ENCODE data around the gene NDUFV3.

GRCh38 chr21:42844411-42845113 lies 48.5 kb upstream of the NDUFV3 start:
- TF ChIP-seq YY1 (IDR thresholded peaks at IDR 0.05; ENCODE audit: insufficient read depth, insufficient read length), result no peak
- TF ChIP-seq SUZ12 (IDR thresholded peaks at IDR 0.05; ENCODE audit: extremely low read depth, insufficient read depth, insufficient read length), result no peak
- no peak for TF ChIP-seq ZNF274 (IDR thresholded peaks at IDR 0.05; ENCODE audit: low read depth, low read length)
